ENCODE measurements around the gene MBD6. TPM values are rescaled to one million over a fixed set of nuclear protein-coding genes. Genes with fewer than 3 reads are reported as not detected.

The MBD6 gene
- total and polyA plus RNA-seq, 2 of the 8 experiments (the other 6 are each of a cell fraction or from before 2014, with no cell fraction given) = 3.9 to 32.3 TPM

- H3K79me2 ChIP-seq (ENCODE audit: control insufficient read depth in 1 of 2, insufficient read depth in 2 of 2, low read length in 2 of 2) = peaks cover 0 to 9% of the 10 kb centered on the region in 2 experiments; a peak in 1 of 4 replicates
- no peak overlapping the region for H3K56ac ChIP-seq (replicated peaks; ENCODE audit: insufficient read length, low read depth, low read length)
- peaks cover 3 to 13% of the 10 kb centered on the region in 2 experiments for H4K20me1 ChIP-seq (replicated peaks in 1 of 2; ENCODE audit: control insufficient read depth in 1 of 2, insufficient read depth in 2 of 2, low read length in 2 of 2)
- H3K4me3 ChIP-seq (ENCODE audit: extremely low read depth in 1 of 4, insufficient read depth in 2 of 4, low read depth in 3 of 4, low read length in 4 of 4) = no peak overlapping the region
- no peak overlapping the region for H3K18ac ChIP-seq (ENCODE audit: extremely low read depth, low read length)
- H2AK5ac ChIP-seq (ENCODE audit: low read depth, low read length) = no peak overlapping the region
- H2AFZ ChIP-seq (ENCODE audit: low read length) = no peak overlapping the region
- WGBS, 2 experiments (ENCODE audit: extremely low coverage in 1 of 2, insufficient coverage in 1 of 2, insufficient read length in 1 of 2, insufficient replicate concordance in 2 of 2, low coverage in 1 of 2, low lambda C conversion rate in 2 of 2, missing lambda C conversion rate in 1 of 2) = 88% methylated on average over 5 of the region's 5 CpGs; no CpG with 5 or more reads in 1 of the 2 experiments
- H3K79me1 ChIP-seq (ENCODE audit: low read depth, low read length) = no peaks in the 10 kb centered on the region; the same call in 1 of the 2 replicates
- no peak overlapping the region for H2BK20ac ChIP-seq (ENCODE audit: low read length)
- H3K23me2 ChIP-seq (ENCODE audit: low read depth, low read length) = peaks cover 5% of the 10 kb centered on the region; the same call in 1 of the 2 replicates
- no peak overlapping the region for H4K8ac ChIP-seq (ENCODE audit: extremely low read depth, insufficient read depth, low read length)
- no peak for DNase-seq (ENCODE audit: low read depth in 1 of 2, low spot score in 2 of 2)
- H3K27me3 ChIP-seq (replicated peaks in 1 of 4; ENCODE audit: control insufficient read depth in 3 of 4, extremely low read depth in 1 of 4, insufficient read depth in 3 of 4, low read length in 3 of 4) = peaks cover 0 to 1% (median 0%) of the 10 kb centered on the region in 4 experiments; a peak in 1 of 7 replicates
- H2BK120ac ChIP-seq (replicated peaks; ENCODE audit: low read depth, low read length) = no peak overlapping the region
- H4K91ac ChIP-seq (replicated peaks; ENCODE audit: insufficient read length, low read length) = no peak overlapping the region
- H3K23ac ChIP-seq (ENCODE audit: insufficient read length) = no peak overlapping the region
- TF ChIP-seq ATF3 (IDR thresholded peaks at IDR 0.05; ENCODE audit: insufficient read depth, low read depth, low read length) (no peak), NANOG (IDR thresholded peaks at IDR 0.05; ENCODE audit: insufficient read depth, low read depth, low read length, poor library complexity, severe bottlenecking) (no peak)
- no peak overlapping the region for H3K4ac ChIP-seq (replicated peaks; ENCODE audit: insufficient read length, low read depth, low read length)
- no peak overlapping the region for H3K27ac ChIP-seq (ENCODE audit: low read depth, low read length)
- no peak overlapping the region for H3K9ac ChIP-seq (replicated peaks in 1 of 4; ENCODE audit: extremely low read depth in 1 of 4, low read depth in 3 of 4, low read length in 3 of 4)
- no peak overlapping the region for H3K14ac ChIP-seq (ENCODE audit: insufficient read length)
- peaks cover 6 to 60% (median 24%) of the 10 kb centered on the region in 4 experiments; a peak in 7 of 8 replicates for H3K36me3 ChIP-seq (ENCODE audit: control insufficient read depth in 2 of 4, insufficient read depth in 4 of 4, low read length in 3 of 4)
- peaks cover 0 to 9% (median 4%) of the 10 kb centered on the region in 4 experiments; a peak in 3 of 7 replicates for H3K4me1 ChIP-seq (replicated peaks in 1 of 4; ENCODE audit: control insufficient read depth in 3 of 4, insufficient read depth in 4 of 4, low read length in 3 of 4)
- no peak overlapping the region for H3K4me2 ChIP-seq (ENCODE audit: insufficient read depth in 1 of 2, low read depth in 2 of 2, low read length in 2 of 2)
- H4K5ac ChIP-seq (ENCODE audit: insufficient read length, low read depth, low read length) = no peak overlapping the region
- CTCF ChIA-PET (ENCODE audit: partially characterized antibody) = interaction anchor here (0.6 to 4.8 kb wide), 5 partner anchors 9 to 1158 kb away, joined by 3 to 29 read pairs (median 5); partner anchors contain the start of gene GLI1
- H3K9me3 ChIP-seq (ENCODE audit: insufficient read depth in 2 of 2, low read depth in 1 of 2, low read length in 1 of 2) = no peaks in the 10 kb centered on the region
- no peak overlapping the region for H2BK15ac ChIP-seq (ENCODE audit: low read length)
- H2BK12ac ChIP-seq (ENCODE audit: low read depth, low read length) = no peak overlapping the region
- POLR2A ChIA-PET (ENCODE audit: partially characterized antibody) = interaction anchor here (0.7 to 7.3 kb wide), 13 partner anchors 9 to 208 kb away, joined by 3 to 56 read pairs (median 5); partner anchors contain the start of genes DCTN2 and INHBE
- FAIRE-seq = no peak
- no peak overlapping the region for H2BK5ac ChIP-seq (ENCODE audit: low read depth, low read length)
Measured at GRCh38 chr12:57527184-57527583, 4.6 kb downstream of the MBD6 start.

Measured in H1 (cell line).